BE2C (cell line): ENCODE results near the gene MUC5AC.

Experiments
- DNase-seq: peaks from one replicate; pipeline ENCODE4 v3.0.0-alpha.2; 2020
- H3K27me3 ChIP-seq: fragments of 250-450 bp; sonication (Bioruptor Pico); 2 replicates; pipeline ENCODE4 v1.5.1; 2020; ENCODE audit warnings: mild to moderate bottlenecking
- H3K36me3 ChIP-seq: fragments of 250-450 bp; sonication (Bioruptor Pico); 2 replicates; pipeline ENCODE4 v1.5.1; 2020; ENCODE audit warnings: mild to moderate bottlenecking
- H3K4me1 ChIP-seq: fragments of 250-450 bp; sonication (Bioruptor Pico); 2 replicates; pipeline ENCODE4 v1.5.1; 2020
- H3K4me3 ChIP-seq: 2 replicates; pipeline ENCODE4 v1.5.1; 2011; ENCODE audit warnings: low read depth, low read length
- H3K9me3 ChIP-seq: fragments of 250-450 bp; sonication (Bioruptor Pico); 2 replicates; pipeline ENCODE4 v1.5.1; 2020
- TF ChIP-seq, protein P1 (sequence below): IDR thresholded peaks from 2 replicates; pipeline ENCODE4 v1.5.1; 2012; ENCODE audit warnings: mild to moderate bottlenecking, low read depth, low read length

The MUC5AC gene

DNA sequence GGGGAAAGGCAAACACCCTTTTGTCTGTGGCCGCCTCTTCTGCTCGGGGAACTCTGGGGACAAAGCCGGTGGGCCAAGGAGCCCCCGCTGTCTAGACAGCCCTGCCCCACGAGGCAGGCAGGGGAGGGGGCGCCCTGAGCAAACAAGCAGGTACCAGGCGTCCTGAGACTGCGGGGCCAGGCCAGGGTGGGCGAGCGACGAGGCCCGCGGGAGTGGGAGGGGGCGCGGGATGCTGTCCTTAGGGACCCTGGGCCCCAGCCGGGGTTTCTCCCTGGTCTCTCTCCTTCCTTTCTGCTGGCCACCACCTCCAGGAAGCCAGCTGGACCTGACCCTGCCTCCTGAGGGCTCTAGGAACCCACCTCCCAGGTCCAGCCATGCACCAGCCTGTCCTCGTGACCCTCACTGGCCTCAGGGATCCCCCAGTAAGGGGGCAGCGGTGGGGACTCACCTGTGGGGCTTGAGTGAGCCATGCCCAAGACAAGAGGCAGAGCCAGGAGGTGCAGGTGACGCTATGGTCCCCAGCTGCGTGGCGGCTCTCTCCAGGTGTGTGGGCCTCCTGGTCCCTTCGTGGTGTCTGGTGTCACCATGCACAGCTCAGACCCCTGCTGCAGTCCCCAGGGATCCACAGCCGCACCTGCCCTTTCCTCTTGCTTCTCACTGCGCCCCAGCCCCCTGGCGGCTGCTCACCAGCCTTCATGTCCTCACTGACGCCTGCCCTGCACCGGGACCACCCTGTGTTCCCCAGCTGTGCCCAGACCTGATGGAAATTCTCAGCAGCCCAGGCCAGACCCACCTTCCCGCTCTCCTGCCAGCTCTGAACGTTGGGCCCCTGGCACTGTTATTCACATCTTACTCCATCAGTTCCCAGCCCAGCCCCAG, 26.5 kb upstream of the MUC5AC start:
- H3K27me3 ChIP-seq: no peaks in the 10 kb centered on the region
- H3K4me3 ChIP-seq: no peak overlapping the region
- no peaks in the 10 kb centered on the region for H3K4me1 ChIP-seq
- H3K36me3 ChIP-seq: no peaks in the 10 kb centered on the region
- TF ChIP-seq, protein P1, sequence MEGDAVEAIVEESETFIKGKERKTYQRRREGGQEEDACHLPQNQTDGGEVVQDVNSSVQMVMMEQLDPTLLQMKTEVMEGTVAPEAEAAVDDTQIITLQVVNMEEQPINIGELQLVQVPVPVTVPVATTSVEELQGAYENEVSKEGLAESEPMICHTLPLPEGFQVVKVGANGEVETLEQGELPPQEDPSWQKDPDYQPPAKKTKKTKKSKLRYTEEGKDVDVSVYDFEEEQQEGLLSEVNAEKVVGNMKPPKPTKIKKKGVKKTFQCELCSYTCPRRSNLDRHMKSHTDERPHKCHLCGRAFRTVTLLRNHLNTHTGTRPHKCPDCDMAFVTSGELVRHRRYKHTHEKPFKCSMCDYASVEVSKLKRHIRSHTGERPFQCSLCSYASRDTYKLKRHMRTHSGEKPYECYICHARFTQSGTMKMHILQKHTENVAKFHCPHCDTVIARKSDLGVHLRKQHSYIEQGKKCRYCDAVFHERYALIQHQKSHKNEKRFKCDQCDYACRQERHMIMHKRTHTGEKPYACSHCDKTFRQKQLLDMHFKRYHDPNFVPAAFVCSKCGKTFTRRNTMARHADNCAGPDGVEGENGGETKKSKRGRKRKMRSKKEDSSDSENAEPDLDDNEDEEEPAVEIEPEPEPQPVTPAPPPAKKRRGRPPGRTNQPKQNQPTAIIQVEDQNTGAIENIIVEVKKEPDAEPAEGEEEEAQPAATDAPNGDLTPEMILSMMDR: no peak
- no peaks in the 10 kb centered on the region for H3K9me3 ChIP-seq
- DNase-seq: no peak

DNA sequence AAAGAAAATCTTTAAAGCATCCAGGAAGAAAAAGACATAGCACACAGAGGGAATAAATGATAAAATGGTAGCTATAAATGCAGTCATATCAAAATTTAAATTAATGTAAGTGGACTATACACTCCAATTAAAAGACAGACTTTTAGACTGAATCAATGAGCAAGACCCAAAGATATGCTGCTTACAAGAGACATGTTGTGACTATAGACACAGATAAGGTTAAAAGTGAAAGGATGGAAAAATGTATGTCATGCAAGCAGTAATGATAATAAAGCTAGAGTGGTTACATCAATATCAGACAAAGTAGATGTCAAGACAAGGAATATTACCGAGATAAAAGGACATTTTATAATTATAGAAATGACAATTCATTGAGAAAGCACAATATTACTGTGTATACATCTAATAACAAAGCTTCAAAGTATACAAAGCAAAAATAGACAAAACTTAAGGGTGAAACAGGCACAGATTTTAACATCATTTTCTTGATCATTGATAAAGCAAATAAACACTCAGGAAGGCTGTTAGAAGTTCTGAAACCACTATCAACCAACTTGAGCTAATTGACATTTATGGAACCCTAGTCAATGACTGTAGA, 22.8 kb upstream of the MUC5AC start:
- H3K27me3 ChIP-seq: no peaks in the 10 kb centered on the region
- H3K4me3 ChIP-seq: no peak overlapping the region
- H3K36me3 ChIP-seq: no peaks in the 10 kb centered on the region
- no peaks in the 10 kb centered on the region for H3K9me3 ChIP-seq
- no peaks in the 10 kb centered on the region for H3K4me1 ChIP-seq
- TF ChIP-seq, protein P1: no peak
- DNase-seq: no peak

DNA sequence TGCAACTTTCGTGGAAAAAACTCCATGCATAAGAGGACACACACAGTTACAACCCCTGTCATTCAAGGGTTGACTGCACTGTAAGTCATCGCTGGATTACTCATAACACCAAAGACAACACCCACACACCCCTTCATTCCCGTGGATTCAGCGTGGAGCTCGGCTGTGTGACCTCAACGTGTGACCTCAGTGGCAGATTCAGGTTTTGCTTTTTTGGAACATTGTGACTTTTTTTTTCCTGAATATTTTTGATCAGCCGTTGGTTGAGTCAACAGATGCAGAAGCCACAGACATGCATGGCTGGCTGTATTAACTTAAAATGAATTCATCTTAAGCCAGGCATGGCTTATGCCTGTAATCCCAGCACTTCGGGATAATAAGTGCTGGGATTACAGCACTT, 19.7 kb upstream of the MUC5AC start:
- Histone ChIP-seq H3K9me3 (no peaks in the 10 kb centered on the region), H3K4me3 (no peak overlapping the region), H3K4me1 (no peaks in the 10 kb centered on the region), H3K36me3 (no peaks in the 10 kb centered on the region), H3K27me3 (no peaks in the 10 kb centered on the region)
- no peak for DNase-seq
- TF ChIP-seq, protein P1: no peak

DNA sequence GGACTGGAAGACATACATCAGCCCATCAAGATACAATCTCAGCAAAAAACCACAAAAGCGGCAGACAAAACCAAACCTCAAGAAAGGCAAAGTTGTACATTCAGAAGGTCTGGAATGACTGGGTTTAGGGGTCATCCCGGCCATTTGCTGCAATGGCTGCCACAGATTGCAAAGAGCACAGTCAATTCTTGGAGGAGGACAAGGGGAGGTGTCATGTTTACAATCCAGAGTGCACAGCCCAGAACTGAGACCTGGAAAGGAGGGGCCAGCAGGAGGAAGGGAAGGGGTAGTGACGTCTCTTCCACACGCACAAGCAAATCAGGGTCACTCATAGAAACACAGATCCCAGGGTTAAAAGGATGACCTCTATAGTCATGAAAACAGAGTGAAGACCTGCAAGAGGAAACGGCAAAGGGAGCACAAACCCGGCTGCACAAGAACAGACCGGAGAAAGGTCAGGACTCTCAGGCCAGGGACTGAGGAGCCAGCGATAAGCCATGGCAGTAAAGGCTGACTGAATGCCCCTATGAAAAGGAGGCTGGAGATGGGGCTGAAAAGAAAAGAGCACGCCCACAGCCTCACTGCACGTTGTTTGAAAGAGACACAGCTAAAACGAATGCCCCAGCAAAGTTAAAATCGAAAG, 18.2 kb upstream of the MUC5AC start:
- Histone ChIP-seq H3K36me3 (no peaks in the 10 kb centered on the region), H3K9me3 (no peaks in the 10 kb centered on the region), H3K27me3 (no peaks in the 10 kb centered on the region), H3K4me3 (no peak overlapping the region), H3K4me1 (no peaks in the 10 kb centered on the region)
- DNase-seq: no peak
- TF ChIP-seq, protein P1: no peak

DNA sequence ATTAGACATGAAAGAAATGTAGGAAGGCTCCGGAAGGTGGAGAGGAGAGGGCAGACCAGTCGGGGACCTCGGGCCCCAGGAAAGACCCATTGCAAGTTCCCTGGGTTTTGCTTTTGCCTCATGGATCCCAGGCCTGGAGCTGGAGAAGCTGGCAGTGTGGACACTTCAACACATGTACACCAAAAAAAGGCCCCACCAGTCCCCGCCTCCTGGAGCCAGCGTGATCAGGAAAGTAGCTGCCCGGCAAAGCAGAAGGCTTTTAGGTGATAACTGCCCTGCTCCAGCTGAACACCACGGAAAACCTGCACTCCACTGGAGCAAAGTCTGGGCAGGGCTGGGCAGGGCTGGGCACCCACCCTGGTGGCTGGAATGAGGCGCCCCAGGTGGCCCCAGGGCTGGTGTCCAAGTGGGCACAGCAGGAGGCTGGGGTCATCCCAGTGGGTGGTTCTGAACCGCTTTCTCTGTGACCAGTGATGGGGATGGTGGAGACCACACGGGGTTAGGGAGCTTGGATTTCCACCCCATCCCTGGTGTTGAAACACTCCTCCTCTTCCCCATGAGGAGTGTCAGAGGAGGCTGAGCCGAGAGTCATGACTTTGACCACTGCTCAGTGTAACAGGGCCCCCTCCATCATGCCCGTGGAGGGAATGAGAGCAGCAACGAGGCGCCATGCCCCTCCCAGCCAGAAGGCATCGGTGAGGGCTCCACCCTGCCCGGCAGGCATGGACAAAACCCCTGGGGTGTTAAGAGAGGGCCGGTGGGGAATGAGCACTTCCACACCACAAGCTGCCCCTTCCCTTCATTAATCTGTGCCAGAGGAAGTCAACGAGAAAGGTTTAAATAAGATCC, 16.9 kb upstream of the MUC5AC start:
- Histone ChIP-seq H3K4me3 (no peak overlapping the region), H3K4me1 (no peaks in the 10 kb centered on the region), H3K36me3 (no peaks in the 10 kb centered on the region), H3K9me3 (no peaks in the 10 kb centered on the region), H3K27me3 (no peaks in the 10 kb centered on the region)
- TF ChIP-seq, protein P1: no peak
- no peak for DNase-seq
